HepG2 (cell line): ENCODE data around the gene SRSF2. TPM values are rescaled to one million over a fixed set of nuclear protein-coding genes. Genes with fewer than 3 reads are reported as not detected.

Source experiments
- CC2D1A ChIP-seq: sonication (generic); formaldehyde crosslinking; IDR thresholded peaks from 2 replicates; pipeline ENCODE4 v1.8.1; 2023; ENCODE audit warnings: mild to moderate bottlenecking, missing genetic modification reagents
- EP300 ChIP-seq, 3 experiments: sonication (generic) in 1 of 3; formaldehyde crosslinking in 1 of 3; IDR thresholded peaks; 2 replicates each; pipeline versions ENCODE4 v1.5.1 to v1.6.1; 2011 to 2020; ENCODE audit warnings: low read depth in 2 of 3, low read length in 2 of 3, borderline replicate concordance in 1 of 3, improper control_type of control experiment in 1 of 3, mild to moderate bottlenecking in 1 of 3, missing genetic modification reagents in 1 of 3, moderate library complexity in 1 of 3
- ERF ChIP-seq: IDR thresholded peaks from 2 replicates; pipeline ENCODE4 v1.6.1; 2018; ENCODE audit warnings: missing biosample characterization, missing genetic modification reagents
- ETS1 ChIP-seq: sonication (generic); formaldehyde crosslinking; IDR thresholded peaks from 2 replicates; pipeline ENCODE4 v1.4.0; 2020; ENCODE audit warnings: missing genetic modification reagents
- FOSL1 ChIP-seq: sonication (generic); formaldehyde crosslinking; IDR thresholded peaks from 2 replicates; pipeline ENCODE4 v1.9.0; 2021; ENCODE audit warnings: missing genetic modification reagents, borderline replicate concordance
- HDAC6 ChIP-seq: fragments of 200-600 bp; sonication (generic); IDR thresholded peaks from 2 replicates; pipeline ENCODE4 v1.7.0; 2017; ENCODE audit warnings: mild to moderate bottlenecking, antibody characterized with exemption, low read length, low read depth
- HIC2 ChIP-seq: sonication (generic); formaldehyde crosslinking; IDR thresholded peaks from 2 replicates; pipeline ENCODE4 v1.9.0; 2022; ENCODE audit warnings: low read depth, missing genetic modification reagents
- MATR3 ChIP-seq: sonication (generic); formaldehyde crosslinking; IDR thresholded peaks from 2 replicates; pipeline ENCODE4 v1.4.0; 2020; ENCODE audit warnings: missing genetic modification reagents
- MYNN ChIP-seq: sonication (generic); formaldehyde crosslinking; IDR thresholded peaks from 2 replicates; pipeline ENCODE4 v1.4.0; 2020; ENCODE audit warnings: mild to moderate bottlenecking, low read depth, missing genetic modification reagents
- PATZ1 ChIP-seq: sonication (generic); formaldehyde crosslinking; IDR thresholded peaks from 2 replicates; pipeline ENCODE4 v1.4.0; 2020; ENCODE audit warnings: missing genetic modification reagents
- WIZ ChIP-seq: sonication (generic); formaldehyde crosslinking; IDR thresholded peaks from 2 replicates; pipeline ENCODE4 v1.5.1; 2020; ENCODE audit warnings: mild to moderate bottlenecking, missing genetic modification reagents
- ZBTB34 ChIP-seq: sonication (generic); formaldehyde crosslinking; IDR thresholded peaks from 2 replicates; pipeline ENCODE4 v1.8.0; 2022; ENCODE audit warnings: mild to moderate bottlenecking, missing genetic modification reagents
- ZBTB39 ChIP-seq: sonication (generic); formaldehyde crosslinking; IDR thresholded peaks from 2 replicates; pipeline ENCODE4 v1.5.0; 2020; ENCODE audit warnings: missing genetic modification reagents
- ZNF333 ChIP-seq: sonication (generic); formaldehyde crosslinking; IDR thresholded peaks from 2 replicates; pipeline ENCODE4 v1.4.0; 2020; ENCODE audit warnings: mild to moderate bottlenecking, missing genetic modification reagents, borderline replicate concordance
- ZNF800 ChIP-seq: sonication (generic); formaldehyde crosslinking; IDR thresholded peaks from 2 replicates; pipeline ENCODE4 v1.4.0; 2020; ENCODE audit warnings: missing genetic modification reagents
- ZNF816 ChIP-seq: sonication (generic); formaldehyde crosslinking; IDR thresholded peaks from 2 replicates; pipeline ENCODE4 v1.8.0; 2022; ENCODE audit warnings: missing genetic modification reagents, mild to moderate bottlenecking, borderline replicate concordance
- ZNF841 ChIP-seq: sonication (generic); formaldehyde crosslinking; IDR thresholded peaks from 2 replicates; pipeline ENCODE4 v1.8.1; 2023; ENCODE audit warnings: missing genetic modification reagents, borderline replicate concordance
- polyA plus RNA-seq, 8 experiments: library from polyadenylated mRNA; depleted of rRNA in 3 of 8; stranded (reverse) in 7 of 8; unstranded in 1 of 8; fragments of >200 nt; fragmentation: Illumina TruSeq in 4 of 8; extraction: Trizol in 4 of 8; gene quantifications; 2 replicates each; pipeline versions ENCODE4 v1.2.1 to v1.2.3, GENCODE V29; 2011 to 2016; ENCODE audit warnings: low read depth in 4 of 8, missing spikeins in 1 of 8, mixed read lengths in 1 of 8; ENCODE audit not compliant: insufficient read depth in 1 of 8
- total RNA-seq, 5 experiments: library from RNA; depleted of rRNA; stranded (reverse); fragments of >200 nt; fragmentation: Illumina TruSeq; extraction: Trizol; gene quantifications; 2 replicates each; pipeline ENCODE4 v1.2.3, GENCODE V29; 2016; ENCODE audit warnings: low read depth in 1 of 5

The SRSF2 gene
- total and polyA plus RNA-seq, 2 of the 13 experiments (the other 11 are each of a cell fraction or from before 2014, with no cell fraction given): 306 to 319 TPM

GRCh38 chr17:76736349-76737081, 616 bp downstream of the SRSF2 start (continued):
- TF ChIP-seq ZNF800 (CRISPR knock-in tag) (no peak), MYNN (CRISPR knock-in tag) (no peak), ZNF333 (CRISPR knock-in tag) (no peak), ERF (CRISPR knock-in tag) (no peak), ZNF841 (no peak), CC2D1A (CRISPR knock-in tag) (no peak), MATR3 (CRISPR knock-in tag) (no peak), PATZ1 (CRISPR knock-in tag) (no peak; the same call in 1 of the 2 replicates), HIC2 (CRISPR knock-in tag) (no peak), FOSL1 (CRISPR knock-in tag) (no peak), HDAC6 (peak; percentile 89; the same call in 1 of the 2 replicates), ZBTB34 (CRISPR knock-in tag) (no peak), ZNF816 (CRISPR knock-in tag) (no peak), EP300 (IDR thresholded peaks at IDR 0.05; ENCODE audit: low read depth in 2 of 2, low read length in 2 of 2) (no peak), EP300 (CRISPR knock-in tag; IDR thresholded peaks at IDR 0.05; ENCODE audit: borderline replicate concordance) (no peak), ZBTB39 (CRISPR knock-in tag) (peak; percentile 20; the same call in 1 of the 2 replicates), WIZ (CRISPR knock-in tag) (no peak), ETS1 (CRISPR knock-in tag) (no peak)
